H1 (cell line): ENCODE data around the gene MGLL.

Source experiments
- CTBP2 ChIP-seq: IDR thresholded peaks from 2 replicates; pipeline ENCODE4 v1.7.0; 2011; ENCODE audit warnings: borderline replicate concordance, mild to moderate bottlenecking, moderate library complexity, mixed read lengths, low read length; ENCODE audit not compliant: insufficient read depth, insufficient read length
- CTCF ChIP-seq, 3 experiments: IDR thresholded peaks; 1 replicate in 2 of 3; 2 replicates in 1 of 3; pipeline versions ENCODE4 v1.5.1 to v1.6.1; 2011; ENCODE audit warnings: low read length in 3 of 3, mild to moderate bottlenecking in 3 of 3, inconsistent platforms in 2 of 3, low read depth in 1 of 3, moderate library complexity in 1 of 3; ENCODE audit not compliant: insufficient read depth in 1 of 3; ENCODE audit errors: control extremely low read depth in 1 of 3
- GABPA ChIP-seq: IDR thresholded peaks from 2 replicates; pipeline ENCODE4 v1.6.1; 2011; ENCODE audit warnings: mild to moderate bottlenecking, low read length, moderate library complexity, borderline replicate concordance; ENCODE audit not compliant: insufficient read depth
- NRF1 ChIP-seq: IDR thresholded peaks from 2 replicates; pipeline ENCODE4 v1.6.1; 2011; ENCODE audit warnings: mild to moderate bottlenecking, low read depth, low read length, improper control_type of control experiment
- POLR2AphosphoS5 ChIP-seq: IDR thresholded peaks from 2 replicates; pipeline ENCODE4 v1.6.1; 2011; ENCODE audit warnings: low read depth, low read length
- ZNF274 ChIP-seq: IDR thresholded peaks from 2 replicates; pipeline ENCODE4 v1.7.0; 2012; ENCODE audit warnings: low read length, borderline replicate concordance; ENCODE audit errors: extremely low read depth

- TF ChIP-seq ZNF274 = no peak
- TF ChIP-seq POLR2AphosphoS5 = no peak
- no peak for TF ChIP-seq NRF1
- TF ChIP-seq CTCF (IDR thresholded peaks at IDR 0.05; ENCODE audit: control extremely low read depth in 1 of 3, insufficient read depth in 1 of 3, low read depth in 1 of 3, low read length in 3 of 3) = peak in 1 of 3 experiments; percentile 24; a peak in 1 of 4 replicates
- TF ChIP-seq CTBP2 = no peak
- TF ChIP-seq GABPA = no peak
Measured at GRCh38 chr3:127700406-127700805, 121.9 kb downstream of the MGLL start.
